ENCODE results near the gene RABGEF1. TPM values are rescaled to one million over a fixed set of nuclear protein-coding genes. Genes with fewer than 3 reads are reported as not detected.
"Not testable (repeated sequence)": the region's sequence is repeated elsewhere in the genome, so short reads cannot be mapped to it uniquely, and the experiment has no call there.

RABGEF1 gene
- total RNA-seq, 1 donor from 2014 or later = 33.2 TPM

DNA sequence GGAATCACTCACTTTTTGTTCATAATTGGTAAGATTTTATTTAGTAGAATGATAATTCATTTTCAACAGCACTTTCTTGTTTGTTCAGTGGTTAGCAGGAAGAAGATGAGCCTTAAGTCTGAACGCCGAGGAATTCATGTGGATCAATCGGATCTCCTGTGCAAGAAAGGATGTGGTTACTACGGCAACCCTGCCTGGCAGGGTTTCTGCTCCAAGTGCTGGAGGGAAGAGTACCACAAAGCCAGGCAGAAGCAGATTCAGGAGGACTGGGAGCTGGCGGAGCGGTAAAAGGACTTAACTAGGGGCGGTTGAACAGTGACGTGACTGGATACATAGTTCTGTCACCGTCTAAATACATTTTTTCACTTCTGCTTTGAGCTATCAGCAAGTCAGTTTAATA, 31.3 kb downstream of the RABGEF1 start:
- H3K4me3 Mint-ChIP-seq (ENCODE audit: unreplicated experiment) = no peak overlapping the region
- Histone ChIP-seq H4K20me1 (ENCODE audit: insufficient read depth, low read length) (peaks cover 60% of the 10 kb centered on the region), H2AFZ (ENCODE audit: low read depth, low read length) (no peak overlapping the region), H3K27me3 (ENCODE audit: insufficient read depth, low read length) (no peaks in the 10 kb centered on the region), H3K4me1 (ENCODE audit: insufficient read depth, low read length) (no peaks in the 10 kb centered on the region), H3K4me2 (ENCODE audit: low read length) (no peak overlapping the region), H3K36me3 (ENCODE audit: insufficient read depth, low read length) (peaks cover 24% of the 10 kb centered on the region), H3K4me3 (ENCODE audit: insufficient read depth, low read depth, low read length) (no peak overlapping the region), H3K27ac (ENCODE audit: low read depth, low read length) (no peak overlapping the region), H3K79me2 (ENCODE audit: insufficient read depth, low read length) (peaks cover 83% of the 10 kb centered on the region), H3K9me3 (ENCODE audit: insufficient read depth, low read depth, low read length) (no peaks in the 10 kb centered on the region), H3K9ac (ENCODE audit: low read length) (no peak overlapping the region)
- TF ChIP-seq CTCF (IDR thresholded peaks at IDR 0.05; ENCODE audit: insufficient read depth, low read depth, low read length) (no peak), EZH2 (IDR thresholded peaks at IDR 0.05; ENCODE audit: insufficient read depth, low read length) (no peak)
- peaks cover 16% of the 10 kb centered on the region for H3K36me3 Mint-ChIP-seq (ENCODE audit: low read depth, unreplicated experiment)
- H3K27ac Mint-ChIP-seq (ENCODE audit: unreplicated experiment) = no peak overlapping the region
- FAIRE-seq (no peak), DNase-seq (ENCODE audit: low read depth) (no peak)
- peaks cover 13% of the 10 kb centered on the region for H3K4me1 Mint-ChIP-seq (ENCODE audit: low read depth, unreplicated experiment)
- no peaks in the 10 kb centered on the region for H3K27me3 Mint-ChIP-seq (ENCODE audit: low read depth, unreplicated experiment)
- no peaks in the 10 kb centered on the region for H3K9me3 Mint-ChIP-seq (ENCODE audit: unreplicated experiment)

DNA sequence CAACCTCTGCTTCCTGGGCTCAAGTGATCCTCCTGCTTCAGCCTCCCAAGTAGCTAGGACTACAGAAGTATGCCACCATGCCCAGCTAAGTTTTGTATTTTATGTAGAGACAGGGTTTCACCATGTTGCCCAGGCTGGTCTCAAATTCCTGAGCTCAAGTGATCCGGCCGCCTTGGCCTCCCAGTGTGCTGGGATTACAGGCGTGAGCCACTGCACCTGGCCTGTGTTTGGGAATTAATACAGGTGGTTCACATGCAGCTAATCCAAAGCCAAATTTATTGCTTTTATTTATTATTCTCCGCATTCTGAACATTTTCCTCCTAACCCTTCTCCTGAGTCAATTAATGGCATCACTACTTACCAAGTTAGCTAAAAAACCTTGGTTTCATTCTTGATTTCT, 33.2 kb downstream of the RABGEF1 start:
- H2AFZ ChIP-seq (ENCODE audit: low read depth, low read length); H3K4me1 ChIP-seq (ENCODE audit: insufficient read depth, low read length); H3K9me3 Mint-ChIP-seq (ENCODE audit: unreplicated experiment); H3K27ac Mint-ChIP-seq (ENCODE audit: unreplicated experiment); H3K27me3 Mint-ChIP-seq (ENCODE audit: low read depth, unreplicated experiment); H3K4me2 ChIP-seq (ENCODE audit: low read length); H3K9me3 ChIP-seq (ENCODE audit: insufficient read depth, low read depth, low read length); FAIRE-seq; H3K4me3 Mint-ChIP-seq (ENCODE audit: unreplicated experiment); H3K4me3 ChIP-seq (ENCODE audit: insufficient read depth, low read depth, low read length); H3K27me3 ChIP-seq (ENCODE audit: insufficient read depth, low read length); H3K27ac ChIP-seq (ENCODE audit: low read depth, low read length); H3K9ac ChIP-seq (ENCODE audit: low read length); DNase-seq (ENCODE audit: low read depth): not testable (repeated sequence)
- H3K79me2 ChIP-seq (ENCODE audit: insufficient read depth, low read length) = peaks cover 70% of the 10 kb centered on the region
- peaks cover 47% of the 10 kb centered on the region for H4K20me1 ChIP-seq (ENCODE audit: insufficient read depth, low read length)
- peaks cover 27% of the 10 kb centered on the region for H3K4me1 Mint-ChIP-seq (ENCODE audit: low read depth, unreplicated experiment)
- H3K36me3 ChIP-seq (ENCODE audit: insufficient read depth, low read length) = peaks cover 28% of the 10 kb centered on the region
- H3K36me3 Mint-ChIP-seq (ENCODE audit: low read depth, unreplicated experiment) = peaks cover 16% of the 10 kb centered on the region

DNA sequence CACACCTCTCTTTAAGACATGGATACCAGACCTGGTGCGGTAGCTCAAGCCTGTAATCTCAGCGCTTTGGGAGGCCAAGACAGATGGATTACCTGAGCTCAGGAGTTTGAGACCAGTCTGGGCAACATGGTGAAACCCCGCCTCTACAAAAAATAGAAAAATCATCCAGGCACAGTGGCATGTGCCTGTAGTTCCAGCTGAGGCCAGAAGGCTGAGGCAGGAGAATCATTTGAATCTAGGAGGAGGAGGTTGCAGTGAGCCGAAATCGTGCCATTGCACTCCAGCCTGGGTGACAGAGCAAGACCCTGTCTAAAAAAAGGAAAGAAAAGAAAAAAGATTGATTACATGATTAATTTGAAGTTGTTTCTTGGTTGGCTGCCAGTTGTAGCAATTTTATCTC, 35.9 kb downstream of the RABGEF1 start:
- H3K27me3 Mint-ChIP-seq (ENCODE audit: low read depth, unreplicated experiment); H3K27ac ChIP-seq (ENCODE audit: low read depth, low read length); H3K27ac Mint-ChIP-seq (ENCODE audit: unreplicated experiment); H3K4me2 ChIP-seq (ENCODE audit: low read length); H3K27me3 ChIP-seq (ENCODE audit: insufficient read depth, low read length); FAIRE-seq; DNase-seq (ENCODE audit: low read depth); H3K4me3 ChIP-seq (ENCODE audit: insufficient read depth, low read depth, low read length); H3K9me3 Mint-ChIP-seq (ENCODE audit: unreplicated experiment); H3K4me3 Mint-ChIP-seq (ENCODE audit: unreplicated experiment); H3K9me3 ChIP-seq (ENCODE audit: insufficient read depth, low read depth, low read length); H2AFZ ChIP-seq (ENCODE audit: low read depth, low read length); H3K9ac ChIP-seq (ENCODE audit: low read length): not testable (repeated sequence)
- H3K36me3 Mint-ChIP-seq (ENCODE audit: low read depth, unreplicated experiment) = peaks cover 18% of the 10 kb centered on the region
- Histone ChIP-seq H3K4me1 (ENCODE audit: insufficient read depth, low read length) (peaks cover 12% of the 10 kb centered on the region), H3K79me2 (ENCODE audit: insufficient read depth, low read length) (peaks cover 64% of the 10 kb centered on the region), H4K20me1 (ENCODE audit: insufficient read depth, low read length) (peaks cover 33% of the 10 kb centered on the region), H3K36me3 (ENCODE audit: insufficient read depth, low read length) (peaks cover 34% of the 10 kb centered on the region)
- H3K4me1 Mint-ChIP-seq (ENCODE audit: low read depth, unreplicated experiment) = peaks cover 35% of the 10 kb centered on the region

Measured in astrocyte (in vitro differentiated cells and primary cell).